Measurements from ENCODE around the gene MDN1.
"Not testable (repeated sequence)": the region's sequence is repeated elsewhere in the genome, so short reads cannot be mapped to it uniquely, and the experiment has no call there.

MDN1 gene, protein sequence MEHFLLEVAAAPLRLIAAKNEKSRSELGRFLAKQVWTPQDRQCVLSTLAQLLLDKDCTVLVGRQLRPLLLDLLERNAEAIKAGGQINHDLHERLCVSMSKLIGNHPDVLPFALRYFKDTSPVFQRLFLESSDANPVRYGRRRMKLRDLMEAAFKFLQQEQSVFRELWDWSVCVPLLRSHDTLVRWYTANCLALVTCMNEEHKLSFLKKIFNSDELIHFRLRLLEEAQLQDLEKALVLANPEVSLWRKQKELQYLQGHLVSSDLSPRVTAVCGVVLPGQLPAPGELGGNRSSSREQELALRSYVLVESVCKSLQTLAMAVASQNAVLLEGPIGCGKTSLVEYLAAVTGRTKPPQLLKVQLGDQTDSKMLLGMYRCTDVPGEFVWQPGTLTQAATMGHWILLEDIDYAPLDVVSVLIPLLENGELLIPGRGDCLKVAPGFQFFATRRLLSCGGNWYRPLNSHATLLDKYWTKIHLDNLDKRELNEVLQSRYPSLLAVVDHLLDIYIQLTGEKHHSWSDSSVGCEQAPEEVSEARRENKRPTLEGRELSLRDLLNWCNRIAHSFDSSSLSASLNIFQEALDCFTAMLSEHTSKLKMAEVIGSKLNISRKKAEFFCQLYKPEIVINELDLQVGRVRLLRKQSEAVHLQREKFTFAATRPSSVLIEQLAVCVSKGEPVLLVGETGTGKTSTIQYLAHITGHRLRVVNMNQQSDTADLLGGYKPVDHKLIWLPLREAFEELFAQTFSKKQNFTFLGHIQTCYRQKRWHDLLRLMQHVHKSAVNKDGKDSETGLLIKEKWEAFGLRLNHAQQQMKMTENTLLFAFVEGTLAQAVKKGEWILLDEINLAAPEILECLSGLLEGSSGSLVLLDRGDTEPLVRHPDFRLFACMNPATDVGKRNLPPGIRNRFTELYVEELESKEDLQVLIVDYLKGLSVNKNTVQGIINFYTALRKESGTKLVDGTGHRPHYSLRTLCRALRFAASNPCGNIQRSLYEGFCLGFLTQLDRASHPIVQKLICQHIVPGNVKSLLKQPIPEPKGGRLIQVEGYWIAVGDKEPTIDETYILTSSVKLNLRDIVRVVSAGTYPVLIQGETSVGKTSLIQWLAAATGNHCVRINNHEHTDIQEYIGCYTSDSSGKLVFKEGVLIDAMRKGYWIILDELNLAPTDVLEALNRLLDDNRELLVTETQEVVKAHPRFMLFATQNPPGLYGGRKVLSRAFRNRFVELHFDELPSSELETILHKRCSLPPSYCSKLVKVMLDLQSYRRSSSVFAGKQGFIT (N-terminal part only)

DNA sequence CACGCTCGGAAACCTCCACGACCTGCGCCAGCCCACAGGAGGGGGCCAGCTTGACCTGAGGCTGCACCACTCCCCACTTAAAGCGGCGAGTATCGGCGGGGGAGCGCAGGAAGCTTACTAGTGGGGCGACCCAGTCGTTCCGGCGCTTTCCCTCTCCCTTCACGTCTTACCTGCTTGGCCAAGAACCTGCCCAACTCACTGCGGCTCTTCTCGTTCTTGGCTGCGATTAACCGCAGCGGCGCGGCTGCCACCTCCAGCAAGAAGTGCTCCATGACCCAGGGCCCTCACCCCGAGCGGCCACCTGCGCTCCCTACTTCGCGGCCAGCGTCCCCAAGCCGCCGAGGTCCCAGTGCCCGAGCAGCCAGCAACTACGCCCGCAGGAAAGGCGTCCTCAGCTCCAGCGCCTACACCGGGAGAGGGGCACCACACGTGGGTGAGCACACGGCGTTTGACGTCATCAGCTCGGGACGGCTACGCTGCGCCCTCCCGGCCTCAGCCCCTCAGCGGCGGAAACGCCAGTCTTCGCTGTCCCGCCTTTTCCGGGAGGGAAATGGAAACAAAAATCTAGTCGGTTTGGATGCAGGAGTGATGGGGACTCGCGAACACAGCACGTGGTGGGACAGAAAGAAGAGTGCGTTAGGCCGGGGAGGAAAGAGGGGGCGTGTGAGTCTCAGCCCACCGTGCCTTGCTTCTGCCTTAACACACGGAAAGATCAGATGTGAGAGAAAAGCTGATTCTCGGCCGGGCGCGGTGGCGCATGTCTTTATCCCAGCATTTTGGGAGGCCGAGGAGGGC is at the start of gene MDN1:
Gene MDN1, minus strand, starts transcription at position 459 of the 795 bp plus-strand sequence. Its CDS starts 187 bp downstream, at position 272.
- peak; percentile 88 for DNase-seq

DNA sequence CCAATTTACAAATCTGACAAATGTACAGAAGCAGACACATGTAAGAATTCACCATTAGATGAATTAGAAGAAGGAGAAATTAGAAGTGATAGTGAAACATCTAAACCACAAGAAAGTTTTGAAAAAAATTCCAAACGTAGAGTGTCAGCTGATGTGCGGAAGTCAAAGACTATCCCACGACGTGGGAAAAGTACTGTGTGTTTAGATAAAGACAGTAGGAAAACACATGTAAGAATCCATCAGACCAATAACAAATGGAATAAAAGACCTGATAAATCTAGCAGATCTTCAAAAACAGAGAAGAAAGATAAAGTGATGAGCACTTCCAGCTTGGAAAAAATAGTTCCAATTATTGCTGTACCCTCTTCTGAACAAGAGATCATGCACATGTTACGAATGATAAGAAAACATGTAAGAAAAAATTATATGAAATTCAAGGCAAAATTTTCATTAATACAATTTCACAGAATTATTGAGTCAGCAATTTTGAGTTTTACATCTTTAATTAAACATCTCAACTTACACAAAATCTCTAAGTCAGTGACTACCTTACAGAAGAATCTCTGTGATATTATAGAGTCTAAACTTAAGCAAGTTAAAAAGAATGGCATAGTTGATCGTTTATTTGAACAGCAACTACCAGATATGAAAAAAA is 46.6 kb upstream of the MDN1 start:
- no peak for DNase-seq

DNA sequence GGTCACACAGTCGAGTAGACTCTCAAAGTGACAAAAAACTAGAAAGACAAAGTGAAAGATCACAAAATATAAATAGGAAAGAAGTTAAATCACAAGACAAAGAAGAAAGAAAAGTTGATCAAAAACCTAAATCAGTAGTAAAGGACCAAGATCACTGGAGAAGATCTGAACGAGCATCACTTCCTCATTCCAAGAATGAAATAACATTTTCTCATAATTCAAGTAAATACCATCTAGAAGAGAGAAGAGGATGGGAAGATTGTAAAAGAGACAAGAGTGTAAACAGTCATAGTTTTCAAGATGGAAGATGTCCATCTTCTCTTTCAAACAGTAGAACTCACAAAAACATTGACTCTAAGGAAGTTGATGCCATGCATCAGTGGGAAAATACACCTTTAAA is 43.1 kb upstream of the MDN1 start:
- DNase-seq = no peak

DNA sequence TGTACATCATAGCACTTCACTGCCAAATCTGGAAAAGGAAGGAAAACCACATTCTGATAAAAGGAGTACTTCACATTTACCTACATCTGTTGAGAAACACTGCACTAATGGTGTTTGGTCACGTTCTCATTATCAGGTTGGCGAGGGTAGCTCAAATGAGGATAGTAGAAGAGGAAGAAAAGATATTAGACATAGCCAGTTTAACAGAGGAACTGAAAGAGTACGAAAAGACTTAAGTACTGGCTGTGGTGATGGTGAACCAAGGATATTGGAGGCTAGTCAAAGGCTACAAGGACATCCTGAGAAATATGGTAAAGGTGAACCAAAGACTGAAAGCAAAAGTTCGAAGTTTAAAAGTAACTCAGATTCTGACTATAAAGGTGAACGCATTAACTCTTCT is 42.7 kb upstream of the MDN1 start:
- DNase-seq = no peak

DNA sequence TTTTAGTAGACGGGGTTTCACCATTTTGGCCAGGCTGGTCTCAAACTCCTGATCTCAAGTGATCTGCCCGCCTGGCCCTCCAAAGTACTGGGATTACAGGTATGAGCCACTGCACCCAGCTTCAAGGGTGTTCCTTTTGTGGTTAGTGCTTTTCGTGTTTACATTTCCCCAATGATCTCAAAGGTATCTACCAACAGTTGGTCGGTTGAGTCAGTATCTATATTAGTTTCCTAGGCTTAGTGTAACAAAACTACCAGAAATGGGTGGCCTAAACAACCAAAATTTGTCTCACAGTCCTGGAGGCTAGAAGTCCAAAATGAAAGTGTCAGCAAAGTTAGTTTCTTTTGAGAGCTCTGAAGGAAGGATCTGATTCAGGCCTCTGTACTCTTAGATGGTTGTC is 40.1 kb upstream of the MDN1 start:
- DNase-seq = no peak

DNA sequence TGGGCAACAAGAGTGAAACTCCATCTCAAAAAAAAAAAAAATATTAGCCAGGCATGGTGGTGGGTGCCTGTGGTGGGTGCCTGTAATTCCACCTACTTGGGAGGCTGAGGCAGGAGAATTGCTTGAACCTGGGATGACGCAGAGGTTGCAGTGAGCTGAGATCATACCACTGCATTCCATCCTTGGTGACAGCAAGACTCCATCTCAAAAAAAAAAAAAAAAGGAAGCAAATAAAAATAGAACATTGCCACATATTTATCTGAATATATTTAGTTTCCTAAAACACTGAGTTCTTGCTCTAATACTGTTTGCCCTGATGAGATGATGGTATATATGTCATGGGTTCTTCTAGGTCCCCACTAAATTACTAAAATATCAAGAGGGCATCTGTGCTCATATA is 38.4 kb upstream of the MDN1 start:
- DNase-seq = no peak

DNA sequence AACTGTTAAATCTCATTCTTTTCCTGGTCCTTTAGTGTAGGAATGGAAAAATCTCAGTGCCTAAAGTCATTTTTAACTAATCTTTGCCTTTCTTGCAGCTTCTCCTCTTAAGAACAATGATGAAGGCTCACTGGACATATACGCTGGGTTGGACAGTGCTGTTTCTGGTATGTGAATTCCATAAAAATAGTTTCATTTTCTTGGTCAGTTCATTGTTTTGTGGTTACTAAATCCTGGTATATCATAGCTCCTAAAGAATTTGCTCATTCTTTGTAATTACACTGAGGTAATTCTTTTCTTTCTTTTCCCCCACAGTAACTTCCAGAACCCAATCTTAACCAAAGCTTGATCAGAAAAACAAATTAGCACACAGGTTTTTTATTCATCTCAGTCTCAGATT is 33.5 kb upstream of the MDN1 start:
- no peak for DNase-seq

DNA sequence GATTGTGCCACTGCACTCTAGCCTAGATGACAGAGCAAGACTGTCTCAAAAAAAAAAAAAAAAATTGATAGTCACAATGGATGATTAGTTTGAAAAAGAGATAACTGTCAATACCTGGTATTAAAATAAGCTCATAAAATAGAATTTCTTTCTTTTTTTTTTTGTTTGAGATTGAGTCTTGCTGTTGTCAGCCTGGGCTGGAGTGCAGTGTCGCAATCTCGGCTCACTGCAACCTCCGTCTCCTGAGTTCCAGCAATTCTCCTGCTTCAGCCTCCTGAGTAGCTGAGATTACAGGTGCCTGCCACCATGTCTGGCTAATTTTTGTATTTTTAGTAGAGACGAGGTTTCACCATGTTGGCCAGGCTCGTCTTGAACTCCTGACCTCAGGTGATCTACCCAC is 27.9 kb upstream of the MDN1 start:
- DNase-seq = not testable (repeated sequence)

DNA sequence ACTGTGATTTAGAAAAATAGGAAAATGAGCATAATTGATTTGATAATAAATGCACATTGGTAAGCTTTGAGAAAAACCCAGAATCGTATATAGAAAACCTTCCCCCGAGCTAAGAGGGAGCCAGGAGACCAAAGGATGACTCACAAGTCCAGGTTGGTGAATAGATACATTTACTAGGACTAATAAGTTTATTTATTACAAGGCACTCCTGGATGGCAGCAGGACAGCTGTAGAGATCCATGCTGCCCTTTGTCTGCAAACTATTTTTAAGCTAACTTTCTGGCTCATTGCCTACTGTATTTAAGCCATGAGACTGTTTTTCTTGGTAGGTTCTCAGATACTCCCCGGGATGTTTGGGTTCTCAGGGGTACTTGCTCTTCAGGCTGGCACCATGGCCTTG is 23.5 kb upstream of the MDN1 start:
- DNase-seq = no peak

DNA sequence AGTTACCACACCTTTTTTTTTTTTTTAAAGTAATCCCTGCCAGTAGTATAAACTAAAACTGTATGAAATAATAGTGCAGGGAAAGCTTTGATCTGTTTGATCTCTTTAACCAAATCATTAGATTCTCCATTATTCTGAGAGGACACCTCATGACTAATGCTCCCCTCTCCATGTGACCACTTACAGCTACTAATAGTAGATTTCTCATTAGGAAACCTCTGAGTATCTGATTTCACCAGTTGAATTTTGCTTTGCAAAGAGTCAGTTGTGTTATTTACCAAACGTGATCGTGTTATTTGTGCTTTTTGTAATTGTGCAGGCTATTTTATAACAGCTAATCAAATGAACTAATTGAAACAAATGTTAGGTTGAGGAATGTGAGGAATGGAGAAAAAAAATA is 22.6 kb upstream of the MDN1 start:
- no peak for DNase-seq

DNA sequence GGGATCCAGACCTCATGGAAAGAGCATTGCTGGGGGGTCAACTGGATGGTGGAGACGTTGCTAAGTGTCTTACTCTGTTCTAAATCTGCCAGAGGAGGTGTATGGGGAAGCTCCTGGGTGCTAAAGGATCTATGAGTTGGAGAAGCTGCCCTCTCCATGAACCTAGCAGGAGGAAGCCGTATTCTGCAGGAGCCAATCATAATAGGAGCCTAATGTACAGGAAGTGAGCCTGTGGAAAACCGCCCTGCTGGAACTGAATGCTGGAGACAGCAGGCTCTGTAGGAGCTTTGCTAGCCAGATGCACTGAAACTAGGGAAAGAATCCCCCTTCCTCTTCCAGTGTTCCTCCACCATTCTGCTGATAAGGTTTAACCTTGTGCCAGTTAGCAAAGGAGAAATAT is 20.9 kb upstream of the MDN1 start:
- DNase-seq = no peak

DNA sequence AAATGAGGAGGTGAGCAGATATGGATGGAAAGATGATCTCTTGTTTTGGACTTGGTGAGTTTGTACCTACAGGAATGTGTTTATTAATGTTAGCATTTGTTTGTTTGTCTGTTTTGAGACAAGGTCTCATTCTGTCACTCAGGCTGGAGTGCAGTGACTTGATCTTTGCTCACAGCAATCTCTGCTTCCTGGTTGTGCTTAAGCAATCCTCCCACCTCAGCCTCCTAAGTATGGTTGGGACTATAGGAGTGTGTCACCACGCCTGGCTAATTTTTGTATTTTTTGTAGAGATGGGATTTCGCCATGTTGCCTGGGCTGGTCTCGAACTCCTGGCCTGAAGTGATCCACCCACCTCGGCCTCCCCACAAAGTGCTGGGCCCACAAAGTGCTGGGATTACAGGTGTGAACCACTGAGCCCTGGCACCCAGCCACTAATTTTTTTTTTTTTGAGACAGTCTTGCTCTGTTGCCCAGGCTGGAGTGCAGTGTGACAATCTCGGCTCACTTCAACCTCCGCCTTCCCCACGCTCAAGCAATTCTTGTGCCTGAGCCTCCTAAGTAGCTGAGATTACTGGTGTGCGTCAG is 17.1 kb upstream of the MDN1 start:
- no peak for DNase-seq

DNA sequence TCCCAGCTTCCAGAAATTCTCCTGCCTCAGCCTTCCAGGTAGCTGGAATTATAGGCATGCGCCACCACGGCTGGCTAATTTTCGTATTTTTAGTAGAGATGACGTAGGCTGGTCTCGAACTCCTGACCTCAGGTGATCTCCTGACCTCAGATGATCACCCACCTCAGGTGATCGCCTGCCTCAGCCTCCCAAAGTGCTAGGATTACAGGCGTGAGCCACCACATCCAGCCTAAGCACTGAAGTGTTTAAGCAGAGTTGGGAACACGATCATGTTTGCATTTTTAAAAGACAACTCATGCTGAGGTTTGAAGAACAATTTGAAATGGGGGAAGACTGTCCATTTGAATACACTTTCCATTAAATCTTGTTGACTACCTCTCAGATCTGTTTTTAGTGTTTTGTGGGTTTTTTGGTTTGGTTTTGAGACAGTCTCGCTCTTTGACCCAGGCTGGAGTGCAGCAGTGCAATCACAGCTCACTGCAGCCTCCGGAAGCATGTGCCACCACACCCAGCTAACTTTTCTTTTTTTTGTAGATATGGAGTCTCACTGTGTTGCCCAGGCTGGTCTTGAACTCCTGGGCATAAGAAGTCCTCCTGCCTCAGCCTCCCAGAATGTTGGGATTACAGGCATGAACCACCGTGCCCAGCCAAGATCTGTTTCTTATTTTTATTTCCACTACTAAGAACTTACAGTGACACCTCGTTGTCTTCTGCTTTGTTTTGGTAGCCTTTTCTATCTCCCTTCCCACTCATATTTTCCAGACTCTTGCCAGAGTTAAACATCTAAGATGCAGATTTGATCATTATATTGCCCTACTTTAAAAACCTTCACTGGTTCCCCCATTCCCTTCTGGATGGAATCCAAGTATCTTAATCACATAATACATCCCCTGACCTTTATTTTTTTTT is 15.5 kb upstream of the MDN1 start:
- DNase-seq = peak; percentile 70

DNA sequence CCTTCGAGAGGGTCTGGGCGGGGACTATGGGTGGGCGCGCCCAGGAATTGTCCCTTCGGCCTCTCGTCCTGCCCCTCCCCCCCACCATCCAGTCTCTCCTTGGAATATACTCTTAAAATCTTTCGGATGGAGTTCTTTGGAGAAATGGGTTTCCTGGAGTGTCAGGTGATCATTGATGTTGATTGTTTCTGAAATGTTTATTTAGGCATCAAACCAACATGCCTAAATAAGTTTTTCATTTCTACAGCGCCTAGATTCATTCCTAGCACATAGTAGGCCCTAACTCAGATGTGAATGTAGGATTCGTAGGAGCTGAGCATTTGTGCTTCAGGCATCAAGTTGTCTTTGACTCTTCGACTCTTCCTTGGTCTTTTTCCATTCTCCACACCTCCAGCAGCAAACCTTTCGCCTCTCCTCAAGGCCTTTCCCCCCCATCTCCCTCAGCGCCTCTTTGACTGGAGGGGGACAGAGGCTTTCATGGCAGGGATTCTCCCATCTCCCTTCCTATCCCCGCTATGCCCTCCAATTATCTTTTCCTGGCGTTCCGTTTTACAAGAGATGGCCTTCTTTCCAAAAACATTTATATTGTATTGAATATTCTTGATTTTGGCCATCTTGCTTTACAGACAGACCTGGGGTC is 10.7 kb upstream of the MDN1 start:
- DNase-seq = no peak

DNA sequence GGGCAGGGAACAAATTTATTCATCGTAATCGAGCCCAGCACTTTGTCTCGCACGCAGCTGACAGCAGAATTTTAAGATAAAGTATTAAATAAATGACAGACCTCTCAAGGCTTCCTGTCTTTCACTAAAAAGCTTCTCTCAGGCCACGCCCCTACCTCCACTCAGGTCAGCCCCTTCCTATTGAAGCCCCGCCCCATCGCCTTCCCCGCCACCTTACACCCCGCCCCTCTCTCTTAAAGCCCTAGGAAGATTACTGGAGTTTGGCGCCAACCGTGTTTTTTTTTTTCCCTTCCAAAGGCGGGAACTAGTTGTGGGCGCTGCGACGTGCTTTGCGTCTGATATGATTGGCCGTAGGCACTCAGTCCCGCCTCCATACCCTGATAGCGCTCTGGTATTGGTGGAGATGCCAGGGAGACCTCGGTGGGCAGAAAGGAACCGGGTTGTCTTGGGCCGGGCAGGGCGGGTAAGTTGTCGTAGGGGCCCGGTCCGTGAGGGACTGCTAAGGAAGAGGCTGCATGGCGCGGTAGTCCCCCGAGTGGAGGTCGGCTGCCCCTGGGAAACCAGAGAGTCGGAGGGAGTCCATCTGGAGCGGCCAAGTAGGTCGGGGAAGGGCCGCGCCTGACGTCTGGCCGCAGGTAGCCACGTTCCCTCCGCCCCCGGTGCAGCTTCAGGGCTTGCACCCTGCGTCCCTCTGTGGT is 10.0 kb upstream of the MDN1 start, which contains the start of gene CASP8AP2:
Gene CASP8AP2, plus strand, starts transcription at position 409 of the 698 bp plus-strand sequence.
- DNase-seq = peak; percentile 97

DNA sequence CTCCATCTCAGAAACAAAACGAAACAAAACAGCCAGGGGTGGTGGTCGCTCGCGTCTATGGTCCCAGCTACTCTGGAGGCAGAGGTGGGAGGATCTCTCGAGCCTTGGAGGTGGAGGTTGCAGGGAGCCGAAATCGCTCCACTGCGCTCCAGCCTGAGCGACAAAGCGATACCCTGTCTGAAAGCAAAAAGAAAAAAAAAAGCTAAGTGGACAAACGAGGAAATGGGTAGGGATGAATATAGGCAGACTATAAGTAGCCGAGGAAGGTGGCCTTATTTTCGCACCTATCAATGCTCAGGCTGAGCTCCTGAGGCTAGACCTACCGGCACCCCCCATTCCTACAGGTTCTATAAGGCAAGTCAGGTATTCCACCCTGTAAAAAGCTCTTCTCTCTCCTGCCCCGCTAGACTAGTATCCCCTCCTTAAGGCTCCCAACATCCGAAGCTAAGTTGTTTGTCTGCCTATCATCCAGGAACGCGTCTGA is 9.4 kb upstream of the MDN1 start:
- no peak for DNase-seq

DNA sequence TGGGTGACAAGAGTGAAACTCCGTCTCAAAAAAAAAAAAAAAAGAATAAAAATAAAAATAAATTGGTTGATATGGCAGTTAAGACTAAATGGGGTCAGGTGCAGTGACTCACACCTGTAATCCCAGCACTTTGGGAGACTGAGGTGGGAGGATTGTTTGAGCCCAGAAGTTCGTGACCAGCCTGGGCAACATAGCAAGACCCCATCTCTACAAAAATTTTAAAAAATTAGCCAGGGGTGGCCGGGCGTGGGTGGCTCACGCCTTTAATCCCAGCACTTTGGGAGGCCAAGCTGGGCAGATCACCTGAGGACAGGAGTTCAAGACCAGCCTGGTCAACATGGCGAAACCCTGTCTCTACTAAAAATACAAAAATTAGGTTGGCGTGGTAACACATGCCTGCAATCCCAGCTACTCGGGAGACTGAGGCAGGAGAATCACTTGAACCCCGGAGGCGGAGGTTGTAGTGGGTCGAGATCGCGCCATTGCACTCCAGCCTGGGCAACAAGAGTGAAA is 8.9 kb upstream of the MDN1 start:
- not testable (repeated sequence) for DNase-seq

DNA sequence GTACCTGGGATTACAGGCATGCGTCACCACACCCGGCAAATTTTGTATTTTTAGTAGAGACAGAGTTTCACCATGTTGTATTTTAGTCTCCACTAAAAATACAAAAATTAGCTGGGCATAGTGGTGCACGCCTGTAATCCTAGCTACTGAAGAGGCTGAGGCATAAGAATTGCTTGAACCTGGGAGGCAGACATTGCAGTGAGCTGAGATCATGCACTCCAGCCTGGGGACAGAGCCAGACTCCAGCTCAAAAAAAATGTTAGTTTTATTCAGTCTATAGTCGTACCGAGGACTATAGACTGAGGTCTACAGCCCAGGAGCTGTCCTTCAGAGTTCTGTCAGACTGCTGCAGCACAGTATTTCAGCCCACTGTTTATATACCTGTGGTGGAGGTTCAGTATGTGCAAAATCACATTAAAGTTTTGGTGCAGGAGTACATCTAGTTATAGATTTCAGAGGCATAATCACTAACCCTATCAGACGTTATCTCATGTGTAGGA is 6.5 kb upstream of the MDN1 start:
- no peak for DNase-seq
